NCI-H146 treated with DMSO at 0.1 percent for 48 hours (cell line): ENCODE results near the gene PIP5K1B.
"Not testable (repeated sequence)": the region's sequence is repeated elsewhere in the genome, so short reads cannot be mapped to it uniquely, and the experiment has no call there.

Experiments
- DNase-seq: peaks from one replicate; lab custom pipeline; 2025; ENCODE audit not compliant: unreplicated experiment; lab: John Stamatoyannopoulos, UW

PIP5K1B gene

GRCh38 chr9:68704814-68705530, at the start of gene PIP5K1B:
Gene PIP5K1B (plus strand): TSS chr9:68705240. CDS start chr9:68822615, 117,375 bp downstream.
- DNase-seq: peak; percentile 38

DNA sequence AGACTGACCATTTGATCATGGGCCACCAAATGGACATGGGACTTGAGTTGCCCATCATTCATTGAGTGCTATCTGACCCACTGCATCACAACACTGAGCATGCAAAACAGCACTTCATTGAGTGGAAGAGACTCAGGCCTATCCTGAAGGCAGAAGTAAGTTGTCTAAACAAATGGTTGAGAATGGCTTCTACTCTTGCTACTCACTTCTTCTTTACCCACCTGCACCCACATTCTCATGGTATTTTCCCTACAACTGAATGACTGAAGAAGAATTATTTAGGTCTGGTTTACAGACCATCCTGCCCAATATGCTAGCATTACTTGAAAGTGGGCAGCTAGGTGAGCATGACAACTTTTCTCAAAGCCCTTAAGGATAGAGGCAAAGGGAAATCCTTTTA, 41.0 kb upstream of the PIP5K1B start:
- DNase-seq: no peak

GRCh38 chr9:68668127-68668526, 36.9 kb upstream of the PIP5K1B start:
- DNase-seq: no peak

- no peak for DNase-seq
Observed at GRCh38 chr9:68669218-68669617, 35.8 kb upstream of the PIP5K1B start.

- no peak for DNase-seq
Observed at GRCh38 chr9:68672215-68672614, 32.8 kb upstream of the PIP5K1B start.

DNA sequence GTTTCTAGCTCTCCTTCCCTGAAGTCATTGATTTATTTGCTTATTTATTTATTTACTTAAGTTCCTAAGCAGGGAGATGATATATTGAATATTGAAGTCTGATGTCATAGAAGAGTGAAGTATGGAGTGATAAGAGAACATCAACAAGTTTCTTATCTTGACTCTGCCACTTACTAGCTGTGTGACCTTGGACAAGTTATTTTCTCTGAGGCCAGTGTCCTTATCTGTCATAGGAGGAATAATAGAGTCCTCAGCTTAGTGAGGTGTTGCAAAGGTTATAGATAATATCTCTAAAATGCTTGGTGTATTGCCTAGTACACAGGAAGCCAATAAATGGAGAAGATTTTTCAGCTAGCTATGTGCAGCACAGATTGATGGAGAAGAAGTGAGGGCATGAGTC, 32.4 kb upstream of the PIP5K1B start:
- DNase-seq: no peak

- no peak for DNase-seq
Observed at GRCh38 chr9:68678430-68678829, 26.6 kb upstream of the PIP5K1B start.

GRCh38 chr9:68683433-68683832, 21.6 kb upstream of the PIP5K1B start:
- no peak for DNase-seq

DNA sequence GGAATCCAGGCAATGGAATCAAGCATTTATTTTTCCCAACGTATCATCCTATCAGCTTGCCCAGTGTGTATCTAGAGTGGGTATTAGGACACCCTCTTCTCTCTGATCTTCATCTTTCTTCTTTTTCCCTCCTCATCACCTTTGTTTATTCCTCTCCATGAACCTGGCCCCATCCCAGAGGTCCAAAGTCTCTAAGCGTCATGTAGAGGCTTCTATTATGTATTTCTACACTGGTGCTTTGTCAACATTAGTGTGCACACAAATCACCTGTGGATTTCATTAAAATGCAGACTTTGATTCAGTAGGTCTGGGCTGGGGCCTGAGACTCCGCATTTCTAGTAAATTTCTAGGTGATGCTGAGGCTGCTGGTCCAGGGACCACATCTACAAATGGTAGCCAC, 19.8 kb upstream of the PIP5K1B start:
- DNase-seq: no peak

DNA sequence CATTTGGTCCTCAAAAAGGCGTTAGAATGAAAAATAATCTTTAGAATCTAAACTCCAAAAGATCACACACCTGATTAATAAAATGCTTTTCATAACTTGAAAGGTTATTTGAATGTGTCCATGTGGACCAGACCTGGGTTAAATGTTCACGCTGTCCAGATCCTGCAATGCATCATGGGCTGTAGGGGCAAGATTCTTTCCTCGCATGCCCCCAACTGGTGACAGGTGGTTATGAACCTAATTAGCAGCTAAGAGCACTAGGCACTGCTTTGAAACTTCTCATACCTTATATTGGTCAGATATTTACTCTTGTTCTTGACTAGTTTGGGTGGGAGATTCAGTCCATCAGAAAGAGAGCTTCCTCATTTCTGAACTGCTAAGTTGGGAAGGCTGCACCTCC, 19.3 kb upstream of the PIP5K1B start:
- peak; percentile 22 for DNase-seq

DNA sequence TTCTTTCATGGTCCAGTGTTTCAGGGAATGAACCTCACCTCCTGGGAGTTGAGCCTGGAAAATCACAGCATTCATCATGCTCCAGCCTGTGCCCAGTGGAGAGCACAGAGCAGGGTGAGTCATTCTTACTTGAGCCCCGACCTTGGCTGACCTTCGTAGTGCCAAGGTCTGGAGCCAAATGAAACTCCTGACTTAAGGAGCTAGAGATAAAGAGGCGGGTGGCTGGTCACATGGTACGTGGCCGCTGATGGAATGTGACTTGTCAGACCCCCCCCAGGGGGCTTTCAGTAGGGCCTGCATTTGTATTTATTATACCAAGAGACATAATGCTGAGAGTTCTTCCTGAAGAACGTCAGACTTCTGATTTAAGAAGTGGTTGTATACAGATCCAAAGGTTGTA, 15.0 kb upstream of the PIP5K1B start:
- DNase-seq: no peak

- no peak for DNase-seq
Observed at GRCh38 chr9:68692519-68692918, 12.5 kb upstream of the PIP5K1B start.

- no peak for DNase-seq
Observed at GRCh38 chr9:68694125-68694524, 10.9 kb upstream of the PIP5K1B start.

- DNase-seq: no peak
Observed at GRCh38 chr9:68697851-68698250, 7.2 kb upstream of the PIP5K1B start.

- no peak for DNase-seq
Observed at GRCh38 chr9:68698943-68699509, 6.0 kb upstream of the PIP5K1B start.

- not testable (repeated sequence) for DNase-seq
Observed at GRCh38 chr9:68699625-68700024, 5.4 kb upstream of the PIP5K1B start.

- DNase-seq: no peak
Observed at GRCh38 chr9:68702493-68702892, 2.5 kb upstream of the PIP5K1B start.

GRCh38 chr9:68703672-68704071, 1.4 kb upstream of the PIP5K1B start:
- no peak for DNase-seq

- DNase-seq: no peak
Observed at GRCh38 chr9:68704498-68704813, 584 bp upstream of the PIP5K1B start.

DNA sequence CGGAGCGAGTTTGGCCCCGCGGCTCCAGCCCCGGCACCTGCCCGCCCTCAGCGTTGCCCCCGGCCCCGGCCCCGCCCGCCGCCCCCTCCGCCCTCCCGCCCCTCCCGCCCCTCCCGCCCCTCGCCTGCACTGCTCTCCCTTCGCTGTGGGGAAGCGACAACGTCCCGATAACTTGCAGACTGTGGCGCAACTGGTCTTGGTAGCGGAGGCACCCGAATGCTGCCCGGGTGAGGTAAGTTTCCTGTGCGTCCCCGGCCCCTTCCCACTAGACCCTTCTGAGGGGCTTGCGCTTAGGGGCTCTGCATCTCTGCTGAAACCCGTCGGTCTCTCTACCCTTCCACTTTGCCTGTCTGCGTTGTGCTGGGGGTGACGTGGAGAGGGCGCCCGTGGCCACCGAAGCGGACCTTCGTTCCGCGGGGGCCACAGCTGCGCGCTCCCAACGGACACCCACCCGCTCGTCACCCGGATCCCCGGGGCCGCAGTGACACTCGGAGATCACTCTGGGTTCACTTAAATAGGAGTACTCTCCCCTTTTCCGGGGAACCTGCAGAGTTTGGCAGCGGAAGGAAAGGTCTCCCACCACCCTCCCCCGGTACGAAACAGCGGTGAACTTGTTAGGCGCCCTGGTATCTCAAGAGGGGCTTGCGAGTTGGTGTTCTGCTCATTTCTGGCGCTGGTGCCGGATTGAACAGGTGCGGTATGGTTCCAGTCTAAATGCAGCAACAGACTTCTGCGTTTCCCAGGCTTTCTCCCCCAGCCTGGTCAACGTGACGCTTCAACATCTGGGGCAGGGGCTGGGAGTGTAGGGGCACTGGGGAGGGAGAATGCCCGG, 707 bp downstream of the PIP5K1B start:
- DNase-seq: peak; percentile 13

DNA sequence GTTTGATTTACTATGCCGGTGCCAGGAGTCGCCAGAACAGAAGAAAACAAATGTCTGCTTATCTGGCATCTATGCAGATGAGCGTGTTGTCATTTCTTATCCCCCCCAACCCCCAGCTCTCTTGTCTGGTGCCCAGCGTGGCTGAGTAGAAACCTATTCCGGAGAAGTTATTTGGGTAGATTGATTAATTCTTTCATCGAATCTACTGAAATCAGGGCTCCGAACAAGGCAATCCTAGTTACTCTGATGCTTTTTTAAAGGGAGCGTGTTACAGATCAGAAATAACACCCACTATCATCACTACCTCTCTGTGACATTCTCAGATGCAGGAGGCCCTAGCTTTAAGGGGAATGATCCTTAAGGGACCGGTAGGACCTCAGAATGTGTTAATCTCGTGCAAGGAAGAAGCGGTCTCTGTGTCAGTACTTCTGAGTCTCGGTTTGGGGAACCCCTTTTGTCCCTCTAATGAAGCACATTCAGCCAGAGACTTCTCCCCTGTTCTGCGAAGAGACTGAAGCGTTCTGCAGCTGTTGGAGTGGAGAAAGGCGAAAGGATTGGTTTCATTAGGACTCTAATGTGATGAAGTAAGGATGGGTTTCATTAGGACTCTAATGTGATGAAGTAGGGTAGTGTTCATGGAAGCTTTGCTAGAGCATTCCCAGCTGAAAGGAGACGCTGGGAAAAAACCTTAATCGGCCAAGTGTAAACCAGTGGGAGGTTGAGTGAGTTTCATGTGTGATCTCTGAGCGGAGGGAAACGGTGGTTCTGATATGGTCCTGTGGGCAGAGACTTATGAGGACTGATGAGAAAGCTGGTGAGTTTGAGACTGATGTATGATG, 1.5 kb downstream of the PIP5K1B start:
- no peak for DNase-seq
